ENCODE measurements around the gene DGKG. TPM values are rescaled to one million over a fixed set of nuclear protein-coding genes. Genes with fewer than 3 reads are reported as not detected.

Gene DGKG
- total and polyA plus RNA-seq, 4 donors, result 0.84 to 7.8 (median 1.7) TPM

GRCh38 chr3:186166491-186167288 lies 195.3 kb downstream of the DGKG start:
- Histone ChIP-seq H3K27ac (ENCODE audit: low read depth in 1 of 2, low read length in 2 of 2) (no peak overlapping the region), H3K9me3 (ENCODE audit: control insufficient read depth in 4 of 4, low read length in 3 of 4) (no peaks in the 10 kb centered on the region), H3K36me3 (ENCODE audit: control insufficient read depth in 4 of 4, insufficient read depth in 3 of 4, low read depth in 1 of 4, low read length in 3 of 4) (no peaks in the 10 kb centered on the region), H3K27me3 (ENCODE audit: control insufficient read depth in 4 of 4, insufficient read depth in 4 of 4, low read length in 3 of 4) (no peaks in the 10 kb centered on the region), H3K9ac (ENCODE audit: low read depth in 1 of 2, low read length in 2 of 2) (no peak overlapping the region), H3K4me1 (ENCODE audit: control insufficient read depth in 4 of 4, insufficient read depth in 4 of 4, low read length in 3 of 4) (no peaks in the 10 kb centered on the region), H3K4me3 (ENCODE audit: low read depth in 1 of 3, low read length in 3 of 3) (no peak overlapping the region)
- TF ChIP-seq HNF4A (conservative IDR thresholded peaks at IDR 0.05) (no peak), EGR1 (IDR thresholded peaks at IDR 0.05; ENCODE audit: low read depth in 2 of 2) (no peak), FOXA1 (IDR thresholded peaks at IDR 0.05) (no peak), HNF4G (IDR thresholded peaks at IDR 0.05) (no peak), GABPA (IDR thresholded peaks at IDR 0.05 in 1 of 2, conservative IDR thresholded peaks at IDR 0.05 in 1 of 2) (no peak), JUND (IDR thresholded peaks at IDR 0.05) (no peak), TAF1 (conservative IDR thresholded peaks at IDR 0.05) (no peak), FOXA2 (IDR thresholded peaks at IDR 0.05) (no peak), NR2F2 (IDR thresholded peaks at IDR 0.05) (no peak), ATF3 (IDR thresholded peaks at IDR 0.05) (no peak), RXRA (IDR thresholded peaks at IDR 0.05) (no peak), RAD21 (IDR thresholded peaks at IDR 0.05) (no peak)
- TF ChIP-seq, protein P1, sequence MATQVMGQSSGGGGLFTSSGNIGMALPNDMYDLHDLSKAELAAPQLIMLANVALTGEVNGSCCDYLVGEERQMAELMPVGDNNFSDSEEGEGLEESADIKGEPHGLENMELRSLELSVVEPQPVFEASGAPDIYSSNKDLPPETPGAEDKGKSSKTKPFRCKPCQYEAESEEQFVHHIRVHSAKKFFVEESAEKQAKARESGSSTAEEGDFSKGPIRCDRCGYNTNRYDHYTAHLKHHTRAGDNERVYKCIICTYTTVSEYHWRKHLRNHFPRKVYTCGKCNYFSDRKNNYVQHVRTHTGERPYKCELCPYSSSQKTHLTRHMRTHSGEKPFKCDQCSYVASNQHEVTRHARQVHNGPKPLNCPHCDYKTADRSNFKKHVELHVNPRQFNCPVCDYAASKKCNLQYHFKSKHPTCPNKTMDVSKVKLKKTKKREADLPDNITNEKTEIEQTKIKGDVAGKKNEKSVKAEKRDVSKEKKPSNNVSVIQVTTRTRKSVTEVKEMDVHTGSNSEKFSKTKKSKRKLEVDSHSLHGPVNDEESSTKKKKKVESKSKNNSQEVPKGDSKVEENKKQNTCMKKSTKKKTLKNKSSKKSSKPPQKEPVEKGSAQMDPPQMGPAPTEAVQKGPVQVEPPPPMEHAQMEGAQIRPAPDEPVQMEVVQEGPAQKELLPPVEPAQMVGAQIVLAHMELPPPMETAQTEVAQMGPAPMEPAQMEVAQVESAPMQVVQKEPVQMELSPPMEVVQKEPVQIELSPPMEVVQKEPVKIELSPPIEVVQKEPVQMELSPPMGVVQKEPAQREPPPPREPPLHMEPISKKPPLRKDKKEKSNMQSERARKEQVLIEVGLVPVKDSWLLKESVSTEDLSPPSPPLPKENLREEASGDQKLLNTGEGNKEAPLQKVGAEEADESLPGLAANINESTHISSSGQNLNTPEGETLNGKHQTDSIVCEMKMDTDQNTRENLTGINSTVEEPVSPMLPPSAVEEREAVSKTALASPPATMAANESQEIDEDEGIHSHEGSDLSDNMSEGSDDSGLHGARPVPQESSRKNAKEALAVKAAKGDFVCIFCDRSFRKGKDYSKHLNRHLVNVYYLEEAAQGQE (IDR thresholded peaks at IDR 0.05), result no peak
- TF ChIP-seq, protein P2, sequence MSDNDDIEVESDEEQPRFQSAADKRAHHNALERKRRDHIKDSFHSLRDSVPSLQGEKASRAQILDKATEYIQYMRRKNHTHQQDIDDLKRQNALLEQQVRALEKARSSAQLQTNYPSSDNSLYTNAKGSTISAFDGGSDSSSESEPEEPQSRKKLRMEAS (IDR thresholded peaks at IDR 0.05), result no peak
- TF ChIP-seq, protein P3, sequence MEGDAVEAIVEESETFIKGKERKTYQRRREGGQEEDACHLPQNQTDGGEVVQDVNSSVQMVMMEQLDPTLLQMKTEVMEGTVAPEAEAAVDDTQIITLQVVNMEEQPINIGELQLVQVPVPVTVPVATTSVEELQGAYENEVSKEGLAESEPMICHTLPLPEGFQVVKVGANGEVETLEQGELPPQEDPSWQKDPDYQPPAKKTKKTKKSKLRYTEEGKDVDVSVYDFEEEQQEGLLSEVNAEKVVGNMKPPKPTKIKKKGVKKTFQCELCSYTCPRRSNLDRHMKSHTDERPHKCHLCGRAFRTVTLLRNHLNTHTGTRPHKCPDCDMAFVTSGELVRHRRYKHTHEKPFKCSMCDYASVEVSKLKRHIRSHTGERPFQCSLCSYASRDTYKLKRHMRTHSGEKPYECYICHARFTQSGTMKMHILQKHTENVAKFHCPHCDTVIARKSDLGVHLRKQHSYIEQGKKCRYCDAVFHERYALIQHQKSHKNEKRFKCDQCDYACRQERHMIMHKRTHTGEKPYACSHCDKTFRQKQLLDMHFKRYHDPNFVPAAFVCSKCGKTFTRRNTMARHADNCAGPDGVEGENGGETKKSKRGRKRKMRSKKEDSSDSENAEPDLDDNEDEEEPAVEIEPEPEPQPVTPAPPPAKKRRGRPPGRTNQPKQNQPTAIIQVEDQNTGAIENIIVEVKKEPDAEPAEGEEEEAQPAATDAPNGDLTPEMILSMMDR (IDR thresholded peaks at IDR 0.05; ENCODE audit: low read depth, low read length, missing input control), result no peak
- TF ChIP-seq, protein P4, sequence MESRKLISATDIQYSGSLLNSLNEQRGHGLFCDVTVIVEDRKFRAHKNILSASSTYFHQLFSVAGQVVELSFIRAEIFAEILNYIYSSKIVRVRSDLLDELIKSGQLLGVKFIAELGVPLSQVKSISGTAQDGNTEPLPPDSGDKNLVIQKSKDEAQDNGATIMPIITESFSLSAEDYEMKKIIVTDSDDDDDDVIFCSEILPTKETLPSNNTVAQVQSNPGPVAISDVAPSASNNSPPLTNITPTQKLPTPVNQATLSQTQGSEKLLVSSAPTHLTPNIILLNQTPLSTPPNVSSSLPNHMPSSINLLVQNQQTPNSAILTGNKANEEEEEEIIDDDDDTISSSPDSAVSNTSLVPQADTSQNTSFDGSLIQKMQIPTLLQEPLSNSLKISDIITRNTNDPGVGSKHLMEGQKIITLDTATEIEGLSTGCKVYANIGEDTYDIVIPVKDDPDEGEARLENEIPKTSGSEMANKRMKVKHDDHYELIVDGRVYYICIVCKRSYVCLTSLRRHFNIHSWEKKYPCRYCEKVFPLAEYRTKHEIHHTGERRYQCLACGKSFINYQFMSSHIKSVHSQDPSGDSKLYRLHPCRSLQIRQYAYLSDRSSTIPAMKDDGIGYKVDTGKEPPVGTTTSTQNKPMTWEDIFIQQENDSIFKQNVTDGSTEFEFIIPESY (IDR thresholded peaks at IDR 0.05), result no peak
- 47% methylated on average over 3 of the region's 3 CpGs for WGBS
- DNase-seq (ENCODE audit: low spot score), result no peak

Measured in liver (tissue), 9 donors.